Middle frontal gyrus (tissue), 1 donor: Measurements from ENCODE around the gene FAM209A.
A peak's percentile ranks its signal among the peaks of the same experiment; 100 is the strongest.
"Not testable (repeated sequence)": the region's sequence is repeated elsewhere in the genome, so short reads cannot be mapped to it uniquely, and the experiment has no call there.

ENCODE experiments used
- DNase-seq: peaks from one replicate; pipeline ENCODE4 v3.0.0-alpha.2; 2015; ENCODE audit warnings: low spot score; ENCODE audit errors: extremely low spot score

Gene FAM209A

DNA sequence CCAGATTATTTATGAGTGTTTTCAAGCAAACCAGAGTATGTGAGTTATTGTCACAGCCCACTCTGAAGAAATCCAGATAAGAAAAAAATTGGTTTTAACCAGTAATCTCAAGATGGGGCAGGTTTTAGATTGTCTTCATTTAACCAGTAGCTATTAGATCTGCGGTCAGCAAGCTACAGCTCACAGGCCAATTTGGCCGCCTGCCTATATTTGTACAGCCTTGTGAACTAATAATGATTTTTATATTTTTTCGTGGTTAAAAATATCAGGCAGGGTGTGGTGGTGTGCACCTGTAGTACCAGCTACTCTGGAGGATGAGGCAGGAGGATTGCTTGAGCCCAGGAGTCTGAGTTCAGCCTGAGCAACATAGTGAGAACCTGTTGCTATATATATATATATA, 13.5 kb downstream of the FAM209A start:
- DNase-seq = no peak

DNA sequence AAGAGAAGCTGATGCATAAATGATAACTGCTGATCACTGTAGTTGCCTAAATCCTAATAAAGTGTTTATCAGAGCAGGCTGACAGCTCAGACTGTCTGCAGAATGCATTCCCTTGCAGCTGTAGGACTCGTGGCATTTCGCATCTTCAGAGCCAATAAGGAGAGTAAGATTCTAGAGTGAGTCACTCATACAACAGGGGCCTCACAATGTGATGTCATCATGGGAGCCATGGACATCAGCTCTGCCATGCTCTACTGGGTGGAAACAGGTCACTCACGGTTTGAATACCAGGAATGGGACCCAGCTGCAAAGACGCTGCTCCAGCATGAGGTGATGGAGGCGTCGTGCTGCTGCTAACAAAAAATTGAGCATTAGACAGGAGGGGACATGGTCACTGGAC, 15.9 kb downstream of the FAM209A start:
- DNase-seq = no peak

DNA sequence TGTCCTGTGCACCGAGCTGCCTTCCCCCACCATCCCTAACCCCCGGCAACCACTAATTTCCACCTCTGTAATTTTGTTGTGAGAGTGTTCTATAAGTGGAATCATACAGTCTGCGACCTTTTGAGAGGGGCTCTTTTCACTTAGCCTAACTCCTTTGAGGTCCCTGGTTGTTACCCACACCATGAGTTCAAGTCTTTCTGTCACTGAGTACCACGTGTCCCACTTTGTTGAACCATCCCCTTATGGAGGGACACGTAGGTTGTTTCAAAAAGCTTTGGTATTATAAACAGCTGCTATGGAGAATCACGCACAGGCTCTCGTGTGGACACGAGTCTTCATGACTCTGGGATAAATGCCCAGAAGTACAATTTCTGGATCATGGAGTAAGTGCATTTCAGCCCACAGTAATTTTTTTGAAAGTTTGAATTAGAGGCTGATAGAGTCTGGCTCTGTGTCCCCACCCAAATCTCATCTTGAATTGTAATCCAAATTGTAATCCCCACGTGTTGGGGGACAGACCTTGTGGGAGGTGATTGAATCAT, 18.0 kb downstream of the FAM209A start:
- DNase-seq = no peak

DNA sequence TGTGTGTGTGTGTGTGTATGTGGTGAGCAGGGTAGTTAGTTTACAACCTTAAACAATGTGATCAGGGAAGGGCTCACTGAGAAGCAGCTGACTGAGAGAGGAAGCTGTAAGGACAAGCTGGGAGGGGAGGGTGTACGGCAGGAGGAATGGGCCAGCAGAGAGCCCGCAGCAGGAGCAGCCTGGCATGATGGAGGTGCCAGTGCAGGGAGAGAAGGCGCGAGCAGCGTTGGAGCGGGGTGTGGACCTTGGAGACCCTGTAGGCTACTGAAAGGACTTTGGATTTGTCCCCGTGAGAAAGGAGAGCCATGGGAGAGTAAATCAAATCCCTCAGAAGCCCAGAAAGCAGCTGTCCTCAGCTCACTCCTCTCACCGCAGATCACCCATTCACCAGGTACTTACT, 27.0 kb downstream of the FAM209A start:
- DNase-seq = no peak

DNA sequence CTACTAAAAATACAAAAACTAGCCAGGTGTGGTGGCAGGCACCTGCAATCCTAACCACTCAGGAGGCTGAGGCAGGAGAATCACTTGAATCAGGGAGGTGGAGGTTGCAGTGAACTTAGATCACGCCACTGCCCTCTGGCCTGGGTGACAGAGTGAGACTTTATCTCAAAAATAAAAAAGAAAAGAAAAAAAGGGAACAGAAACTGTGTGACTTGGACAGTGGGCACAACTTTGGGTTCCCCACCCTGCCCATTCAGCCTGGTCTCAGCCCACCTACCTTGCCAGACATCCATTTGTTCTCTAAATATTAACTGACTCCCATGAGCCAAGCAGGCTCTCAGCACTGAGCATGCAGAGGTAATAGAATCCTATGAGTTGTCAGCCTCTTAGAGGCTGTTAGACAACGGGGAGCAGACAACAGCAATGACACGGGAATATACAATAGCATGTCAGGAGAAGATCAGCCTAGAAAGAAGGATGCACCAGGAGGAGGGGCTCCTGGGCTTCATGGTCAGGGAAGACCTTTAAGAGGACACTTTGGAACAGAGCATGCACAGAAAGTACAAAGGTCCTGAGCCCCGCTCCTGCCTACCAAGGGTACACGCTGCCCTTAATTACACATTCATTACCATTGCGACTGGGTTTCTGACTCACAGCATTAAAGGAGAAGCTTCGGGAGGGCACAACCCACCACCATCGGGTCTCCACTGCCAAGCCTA, 28.5 kb downstream of the FAM209A start:
- no peak for DNase-seq

DNA sequence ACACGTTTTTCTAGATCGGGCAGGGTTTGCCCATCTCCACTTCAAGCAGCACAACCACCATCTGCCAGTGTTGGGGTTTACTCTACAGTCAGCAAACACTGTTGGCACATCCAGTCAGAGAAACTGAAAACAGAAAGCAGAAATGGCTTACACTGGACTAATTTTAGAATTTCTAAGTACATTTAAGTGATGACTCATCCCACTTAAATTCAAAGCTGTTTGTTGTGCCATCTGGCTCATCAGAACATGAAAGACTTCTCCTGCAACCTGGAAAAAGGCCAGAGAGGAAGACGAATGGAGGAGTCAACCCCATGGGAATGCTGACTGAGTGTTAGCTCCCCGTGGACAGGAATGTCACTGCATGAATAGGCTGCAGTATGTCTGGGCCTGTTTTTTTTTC, 30.3 kb downstream of the FAM209A start:
- DNase-seq = peak; percentile 66

DNA sequence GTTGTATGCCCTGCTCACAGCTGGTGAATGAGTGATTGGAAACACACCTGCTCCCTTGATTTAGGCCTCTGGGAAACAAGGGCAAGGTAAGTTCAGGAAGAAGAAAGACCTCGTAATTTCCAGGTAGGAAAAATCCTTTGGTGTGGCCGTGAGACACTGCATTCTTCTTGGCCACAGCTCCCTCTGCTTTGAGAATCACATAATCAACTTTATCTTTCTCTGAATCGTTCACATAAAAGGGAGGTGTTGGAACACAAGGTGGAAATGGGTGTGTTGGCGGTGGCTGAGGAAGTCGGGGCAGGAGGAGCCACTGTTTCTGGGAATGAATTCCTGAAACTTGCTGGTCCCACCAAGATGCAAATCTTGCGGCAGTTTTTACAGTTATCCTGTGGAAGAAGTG, 34.4 kb downstream of the FAM209A start:
- DNase-seq = no peak

DNA sequence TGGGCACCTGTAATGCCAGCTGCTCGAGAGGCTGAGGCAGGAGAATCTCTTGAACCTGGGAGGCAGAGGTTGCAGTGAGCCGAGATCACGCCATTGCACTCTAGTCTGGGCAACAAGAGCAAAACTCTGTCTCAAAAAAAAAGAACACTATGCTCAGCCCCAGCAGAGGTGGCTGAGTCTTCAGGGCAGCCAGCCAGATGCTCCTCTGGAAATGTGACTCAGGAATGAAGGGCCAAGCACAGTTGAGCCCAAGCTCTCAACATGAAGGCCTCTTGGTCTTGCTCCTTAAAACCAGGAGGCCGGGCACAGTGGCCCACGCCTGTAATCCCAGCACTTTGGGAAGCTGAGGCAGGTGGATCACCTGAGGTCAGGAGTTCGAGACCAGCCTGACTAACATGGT, 40.0 kb downstream of the FAM209A start:
- not testable (repeated sequence) for DNase-seq

DNA sequence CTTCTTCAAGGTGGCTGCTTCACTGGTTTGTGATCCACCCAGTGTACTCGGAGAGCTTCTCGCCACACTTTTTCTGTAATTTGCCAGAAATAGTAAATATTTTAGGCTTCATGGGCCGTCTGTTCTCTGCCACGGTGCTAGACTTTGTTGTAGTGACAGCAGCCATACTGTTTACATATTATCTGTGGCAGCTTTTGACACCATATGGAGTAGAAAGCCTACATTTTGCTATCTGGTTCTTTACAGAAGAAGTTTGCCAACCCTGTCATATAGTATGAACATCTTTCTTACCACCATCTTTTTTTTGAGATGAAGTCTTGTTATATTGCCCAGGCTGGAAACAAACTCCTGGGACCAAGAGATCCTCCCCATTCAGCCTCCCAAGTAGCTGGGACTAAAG, 41.0 kb downstream of the FAM209A start:
- DNase-seq = no peak

DNA sequence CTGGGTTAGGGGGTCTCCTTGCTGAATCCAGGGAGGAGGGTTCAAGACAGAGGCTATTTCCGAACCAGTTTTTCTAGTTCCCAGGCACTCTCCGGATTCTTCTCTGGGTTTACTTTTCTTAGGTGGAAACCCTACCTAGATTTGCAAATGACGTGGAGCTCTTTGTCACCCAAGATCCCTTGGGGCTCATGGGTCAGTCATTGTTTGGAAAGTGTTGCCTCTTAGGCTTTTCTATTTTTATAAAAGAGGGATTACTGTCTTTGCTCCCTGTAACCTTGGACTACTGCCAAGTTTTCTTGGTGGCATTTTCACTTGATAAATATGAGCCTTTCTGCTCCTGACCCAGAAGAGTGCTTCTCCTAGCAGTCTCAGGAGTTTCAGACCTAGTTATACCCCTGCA, 42.1 kb downstream of the FAM209A start:
- no peak for DNase-seq

DNA sequence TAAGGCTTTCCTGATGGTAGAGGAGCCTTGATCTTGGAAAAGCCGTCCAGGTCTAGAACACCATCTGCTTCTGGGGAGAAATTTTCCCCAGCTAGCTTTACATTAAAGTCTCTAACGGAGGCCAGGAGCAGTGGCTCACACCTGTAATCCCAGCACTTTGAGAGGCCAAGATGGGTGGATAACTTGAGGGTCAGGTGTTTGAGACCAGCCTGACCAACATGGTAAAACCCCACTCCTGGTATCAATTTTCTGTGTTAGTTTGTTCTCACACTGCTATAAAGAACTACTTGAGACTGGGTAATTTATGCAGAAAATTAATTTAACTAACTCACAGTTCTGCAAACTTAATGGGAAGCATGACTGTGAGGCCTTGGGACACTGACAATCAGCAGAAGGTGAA, 46.3 kb downstream of the FAM209A start:
- DNase-seq = no peak

DNA sequence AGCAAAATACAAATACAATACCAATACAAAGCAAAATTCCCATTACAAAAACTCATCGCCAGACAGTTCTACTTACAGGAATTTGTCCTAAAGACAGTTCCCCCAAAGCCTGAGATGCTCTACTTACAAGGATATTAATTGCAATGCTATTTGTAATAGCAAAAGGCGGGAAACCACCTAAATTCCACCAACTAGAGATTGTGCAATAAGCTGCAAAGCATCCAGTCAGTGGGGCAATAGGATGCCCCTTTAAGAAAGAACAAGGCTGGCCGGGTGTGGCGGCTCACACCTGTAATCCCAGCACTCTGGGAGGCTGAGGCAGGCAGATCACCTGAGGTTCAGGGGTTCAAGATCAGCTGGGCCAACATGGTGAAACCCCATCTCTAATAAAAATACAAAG, 47.6 kb downstream of the FAM209A start:
- no peak for DNase-seq

DNA sequence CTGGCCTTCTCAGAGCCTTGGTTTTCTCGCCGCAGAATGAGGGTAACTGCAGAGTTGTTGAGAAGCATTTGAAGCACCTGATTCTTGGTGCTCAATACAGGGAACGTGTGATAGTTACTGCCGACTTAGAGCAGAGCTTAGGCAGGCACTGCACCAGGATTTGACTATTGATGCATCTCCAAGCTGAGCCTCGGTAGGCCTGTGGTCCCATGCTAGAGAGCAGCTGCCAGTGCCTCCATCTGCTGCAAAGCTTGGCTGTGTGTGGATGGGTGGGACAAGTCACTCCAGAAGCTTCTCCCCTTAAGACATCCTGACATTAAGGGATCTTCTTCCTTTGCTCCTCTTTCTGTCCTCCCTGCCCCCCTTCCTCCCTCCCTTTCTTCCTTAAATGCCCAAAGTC, 49.4 kb downstream of the FAM209A start:
- DNase-seq = no peak

DNA sequence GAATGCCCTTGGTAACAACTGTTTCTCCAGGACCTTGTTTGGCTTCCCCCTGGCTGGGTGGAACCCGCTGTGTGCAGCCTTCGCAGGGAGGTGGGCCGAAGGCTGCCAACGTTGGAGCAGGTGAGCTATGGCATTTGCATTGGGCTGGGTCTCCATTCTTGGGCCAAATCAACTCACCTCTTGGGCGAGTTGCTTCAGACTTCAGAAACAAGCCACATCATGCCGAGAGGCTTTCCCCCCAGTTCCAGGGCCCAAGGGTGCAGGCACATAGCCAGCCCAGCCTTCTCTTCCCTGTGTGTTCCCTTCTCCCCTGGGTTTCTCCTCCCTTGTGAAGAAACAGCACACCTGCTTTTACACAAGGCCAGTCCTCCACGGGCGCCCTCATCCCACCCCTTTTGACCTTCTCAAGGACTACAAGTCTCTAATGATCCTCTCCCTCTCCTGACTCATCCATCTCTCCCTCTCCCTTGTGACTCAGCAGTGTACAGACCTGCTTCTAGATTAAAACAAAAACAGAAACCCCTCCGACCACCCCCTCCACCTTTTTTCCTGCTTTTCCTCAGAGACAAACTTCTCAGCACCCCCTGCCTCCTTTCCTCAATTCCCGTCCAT, 50.1 kb downstream of the FAM209A start:
- no peak for DNase-seq

DNA sequence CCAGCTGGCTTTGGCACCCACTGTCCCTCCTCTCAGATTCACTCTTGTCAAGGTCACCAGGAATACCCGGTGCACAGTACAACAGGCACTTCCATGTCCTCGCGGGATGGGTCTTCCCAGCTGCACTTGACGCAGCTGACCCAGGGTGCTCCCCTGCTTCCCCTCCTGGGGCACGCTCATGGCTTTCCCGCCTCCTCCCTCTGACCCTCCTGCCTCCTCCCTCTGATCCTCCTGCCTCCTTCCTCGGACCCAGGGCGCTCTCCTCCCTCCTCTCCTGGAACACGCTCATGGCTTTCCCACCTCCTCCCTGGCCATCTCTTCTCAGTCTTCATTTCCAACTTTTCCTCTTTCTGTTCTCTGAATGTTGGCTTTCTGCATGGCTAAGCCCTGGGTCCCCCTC, 50.6 kb downstream of the FAM209A start:
- DNase-seq = no peak
